Vagina (tissue), 2 donors: ENCODE results near the gene ATXN1.
"Not testable (repeated sequence)": the region's sequence is repeated elsewhere in the genome, so short reads cannot be mapped to it uniquely, and the experiment has no call there.

ENCODE experiments used
- POLR2A ChIP-seq, 2 donors: fragments of 450-650 bp; IDR thresholded peaks; one replicate each; pipeline ENCODE4 v1.6.1; 2017; ENCODE audit warnings: antibody characterized with exemption in 2 of 2, mild to moderate bottlenecking in 2 of 2, moderate library complexity in 2 of 2
- POLR2AphosphoS5 ChIP-seq, 2 donors: sonication (generic); formaldehyde crosslinking; IDR thresholded peaks; one replicate each; pipeline ENCODE4 v1.9.0; 2017; ENCODE audit warnings: antibody characterized with exemption in 2 of 2, mild to moderate bottlenecking in 2 of 2, low read depth in 1 of 2; ENCODE audit not compliant: insufficient read depth in 1 of 2
- TF ChIP-seq, protein P1 (sequence below), 3 experiments: fragments of 450-650 bp in 2 of 3; fragments of 200-600 bp in 1 of 3; sonication (generic) in 1 of 3; IDR thresholded peaks; one replicate each; pipeline ENCODE4 v1.5.1; 2017 to 2019; ENCODE audit warnings: antibody characterized with exemption in 3 of 3, mild to moderate bottlenecking in 2 of 3, moderate library complexity in 2 of 3

- TF ChIP-seq, protein P1, sequence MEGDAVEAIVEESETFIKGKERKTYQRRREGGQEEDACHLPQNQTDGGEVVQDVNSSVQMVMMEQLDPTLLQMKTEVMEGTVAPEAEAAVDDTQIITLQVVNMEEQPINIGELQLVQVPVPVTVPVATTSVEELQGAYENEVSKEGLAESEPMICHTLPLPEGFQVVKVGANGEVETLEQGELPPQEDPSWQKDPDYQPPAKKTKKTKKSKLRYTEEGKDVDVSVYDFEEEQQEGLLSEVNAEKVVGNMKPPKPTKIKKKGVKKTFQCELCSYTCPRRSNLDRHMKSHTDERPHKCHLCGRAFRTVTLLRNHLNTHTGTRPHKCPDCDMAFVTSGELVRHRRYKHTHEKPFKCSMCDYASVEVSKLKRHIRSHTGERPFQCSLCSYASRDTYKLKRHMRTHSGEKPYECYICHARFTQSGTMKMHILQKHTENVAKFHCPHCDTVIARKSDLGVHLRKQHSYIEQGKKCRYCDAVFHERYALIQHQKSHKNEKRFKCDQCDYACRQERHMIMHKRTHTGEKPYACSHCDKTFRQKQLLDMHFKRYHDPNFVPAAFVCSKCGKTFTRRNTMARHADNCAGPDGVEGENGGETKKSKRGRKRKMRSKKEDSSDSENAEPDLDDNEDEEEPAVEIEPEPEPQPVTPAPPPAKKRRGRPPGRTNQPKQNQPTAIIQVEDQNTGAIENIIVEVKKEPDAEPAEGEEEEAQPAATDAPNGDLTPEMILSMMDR (IDR thresholded peaks at IDR 0.05): not testable (repeated sequence)
- not testable (repeated sequence) for TF ChIP-seq POLR2A (IDR thresholded peaks at IDR 0.05); POLR2AphosphoS5 (IDR thresholded peaks at IDR 0.05; ENCODE audit: insufficient read depth in 1 of 2, low read depth in 1 of 2)
Measured at GRCh38 chr6:16269442-16270070, 491.7 kb downstream of the ATXN1 start.
